Right ventricle myocardium superior (tissue), 1 donor: ENCODE data around the gene AGAP1. TPM values are rescaled to one million over a fixed set of nuclear protein-coding genes. Genes with fewer than 3 reads are reported as not detected.

Experiments
- ATAC-seq: fragments of 200-7000 bp; cut with Tn5 transposase; one replicate; pipeline ENCODE4 v1.9.1; 2020; ENCODE audit warnings: mild to moderate bottlenecking; ENCODE audit not compliant: poor library complexity
- DNase-seq: peaks from one replicate; pipeline ENCODE4 v3.0.0-alpha.2; 2020
- intact Hi-C: fragments of 100-400 bp; cut with DNase I; formaldehyde crosslinking; loops from one replicate; pipeline ENCODE4 v1.11.2; 2022
- total RNA-seq: library from RNA; stranded (reverse); fragmentation: NEBNext Ultra II Directional; extraction: Animal tissue kit (Norgen Biotek cat#: 25700); gene quantifications from one replicate; pipeline ENCODE4 v1.2.1, GENCODE V29; 2021
- donor health status: DM: no; HTN: yes; CAD: no; lungs with severe emphysema.

The AGAP1 gene
- total RNA-seq, 1 donor from 2014 or later = 25.4 TPM

- intact Hi-C loops = no loop called here
- DNase-seq (no peak), ATAC-seq (no peak)
Observed at GRCh38 chr2:236033462-236033861, 539.6 kb downstream of the AGAP1 start.

- ATAC-seq (peak; percentile 75), DNase-seq (no peak)
- intact Hi-C loops = no loop called here
Observed at GRCh38 chr2:236034974-236035373, 541.1 kb downstream of the AGAP1 start.

- intact Hi-C loops = no loop called here
- DNase-seq (no peak), ATAC-seq (no peak)
Observed at GRCh38 chr2:236036045-236036444, 542.2 kb downstream of the AGAP1 start.

GRCh38 chr2:236038096-236038495 is 544.3 kb downstream of the AGAP1 start:
- DNase-seq (no peak), ATAC-seq (no peak)
- intact Hi-C loops = no loop called here

GRCh38 chr2:236040600-236041328 is 546.9 kb downstream of the AGAP1 start:
- DNase-seq (no peak), ATAC-seq (no peak)
- intact Hi-C loops = no loop called here

- no peak for ATAC-seq
- DNase-seq = no peak
- intact Hi-C loops = no loop called here
Observed at GRCh38 chr2:236041616-236042015, 547.8 kb downstream of the AGAP1 start.

- ATAC-seq (no peak), DNase-seq (no peak)
- intact Hi-C loops = no loop called here
Observed at GRCh38 chr2:236042087-236042486, 548.2 kb downstream of the AGAP1 start.

GRCh38 chr2:236044191-236044590 is 550.3 kb downstream of the AGAP1 start:
- DNase-seq (no peak), ATAC-seq (no peak)
- intact Hi-C loops = no loop called here

- intact Hi-C loops = no loop called here
- DNase-seq (no peak), ATAC-seq (no peak)
Observed at GRCh38 chr2:236045251-236046235, 551.7 kb downstream of the AGAP1 start.

- intact Hi-C loops = no loop called here
- ATAC-seq = no peak
- DNase-seq = no peak
Observed at GRCh38 chr2:236046715-236047114, 552.9 kb downstream of the AGAP1 start.

GRCh38 chr2:236047176-236047575 is 553.3 kb downstream of the AGAP1 start:
- intact Hi-C loops = no loop called here
- DNase-seq (no peak), ATAC-seq (no peak)

GRCh38 chr2:236047886-236048540 is 554.2 kb downstream of the AGAP1 start:
- no peak for ATAC-seq
- DNase-seq = no peak
- intact Hi-C loops = no loop called here

GRCh38 chr2:236049981-236050380 is 556.1 kb downstream of the AGAP1 start:
- intact Hi-C loops = no loop called here

GRCh38 chr2:236051351-236051750 is 557.5 kb downstream of the AGAP1 start:
- DNase-seq (no peak), ATAC-seq (no peak)
- intact Hi-C loops = no loop called here

More at GRCh38 chr2:236049981-236050380, 556.1 kb downstream of the AGAP1 start:
- no peak for DNase-seq
- ATAC-seq = no peak

GRCh38 chr2:236051806-236052205 is 558.0 kb downstream of the AGAP1 start:
- DNase-seq (no peak), ATAC-seq (no peak)
- intact Hi-C loops = no loop called here

- intact Hi-C loops = no loop called here
- DNase-seq = no peak
- ATAC-seq = no peak
Observed at GRCh38 chr2:236052206-236052605, 558.4 kb downstream of the AGAP1 start.

GRCh38 chr2:236052926-236053821 is 559.3 kb downstream of the AGAP1 start:
- intact Hi-C loops = no loop called here
- DNase-seq (no peak), ATAC-seq (no peak)

GRCh38 chr2:236054125-236054524 is 560.3 kb downstream of the AGAP1 start:
- intact Hi-C loops = no loop called here
- DNase-seq = no peak
- ATAC-seq = no peak
